Erythroblast (primary cell): ENCODE measurements around the gene WNT4.

ENCODE experiments used
- GATA1 ChIP-seq: IDR thresholded peaks from 2 replicates; pipeline ENCODE4 v1.6.1; 2011; ENCODE audit warnings: low read depth, mild to moderate bottlenecking, control low read depth, low read length, moderate library complexity
- POLR2A ChIP-seq: IDR thresholded peaks from 2 replicates; pipeline ENCODE4 v1.6.1; 2011; ENCODE audit warnings: mild to moderate bottlenecking, low read length

DNA sequence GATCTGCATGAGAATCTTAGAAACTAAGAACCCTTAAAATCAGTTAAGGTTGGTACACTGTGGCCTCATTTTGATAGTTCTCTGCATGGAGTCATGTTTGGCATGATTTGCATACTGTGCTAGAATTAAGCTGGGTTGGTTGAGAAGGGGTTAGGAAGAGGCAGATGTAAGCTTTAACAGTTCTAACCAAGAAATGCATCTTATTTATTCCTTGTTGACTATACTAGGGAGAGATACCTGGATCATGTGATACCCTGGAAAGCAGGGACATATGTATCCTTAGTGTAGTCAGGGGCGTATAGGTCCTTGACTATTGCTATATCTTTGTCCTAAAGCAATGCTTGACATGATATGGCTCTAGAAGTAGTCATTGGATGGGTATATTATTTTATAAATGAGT lies 49.4 kb downstream of the WNT4 start:
- no peak for TF ChIP-seq POLR2A
- TF ChIP-seq GATA1: no peak
